ENCODE results near the gene PRRG4. TPM values are rescaled to one million over a fixed set of nuclear protein-coding genes. Genes with fewer than 3 reads are reported as not detected.
"Not testable (repeated sequence)": the region's sequence is repeated elsewhere in the genome, so short reads cannot be mapped to it uniquely, and the experiment has no call there.

PRRG4 gene
- polyA plus RNA-seq, 1 donor from 2014 or later = not detected

DNA sequence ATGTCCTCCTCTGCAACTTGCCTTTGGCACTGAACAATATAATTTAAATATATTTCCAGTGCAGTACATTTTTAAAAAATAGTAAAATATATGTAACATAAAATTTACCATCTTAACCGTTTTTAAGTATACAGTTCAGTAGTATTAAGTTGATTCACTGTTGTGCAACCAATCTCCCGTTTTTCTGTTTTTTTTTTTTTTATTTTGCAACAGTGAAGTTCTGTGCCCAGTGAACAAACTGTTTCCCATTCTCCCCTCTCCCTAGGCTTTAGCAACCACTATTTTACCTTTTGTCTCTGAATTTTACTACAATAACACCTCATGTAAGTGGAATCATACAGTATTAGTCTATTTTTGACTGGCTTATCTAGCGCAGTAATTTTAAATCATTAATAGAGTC, 13.8 kb downstream of the PRRG4 start:
- H3K9me3 Mint-ChIP-seq = peaks cover 1 to 6% (median 3%) of the 10 kb centered on the region in 3 donors
- H3K36me3 Mint-ChIP-seq = peaks cover 1% of the 10 kb centered on the region
- no peak overlapping the region for H3K4me3 Mint-ChIP-seq
- H3K4me1 Mint-ChIP-seq = peaks cover 0 to 2% (median 0%) of the 10 kb centered on the region in 3 donors
- H3K27me3 Mint-ChIP-seq = no peaks in the 10 kb centered on the region
- no peak overlapping the region for H3K27ac Mint-ChIP-seq

DNA sequence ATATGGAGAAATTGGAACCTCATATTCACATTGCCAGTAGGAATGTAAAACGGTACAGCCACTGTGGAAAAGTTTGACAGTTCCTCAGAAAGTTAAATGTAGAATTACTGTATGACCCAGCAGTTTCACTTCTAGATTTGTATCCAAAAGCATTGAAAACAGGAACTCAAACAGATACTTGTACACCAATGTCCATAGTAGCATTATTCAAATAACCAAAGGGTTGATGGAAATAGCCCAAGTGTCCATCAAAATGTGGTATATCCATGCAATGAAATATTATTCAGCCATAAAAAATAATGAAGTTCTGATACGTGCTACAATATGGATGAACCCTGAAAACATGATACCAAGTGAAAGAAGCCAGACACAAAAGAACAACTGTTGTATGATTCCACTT, 17.8 kb downstream of the PRRG4 start:
- Mint-ChIP-seq H3K9me3 (peaks cover 2 to 6% (median 3%) of the 10 kb centered on the region in 3 donors), H3K27ac (no peak overlapping the region), H3K4me1 (peaks cover 0 to 3% (median 2%) of the 10 kb centered on the region in 3 donors), H3K27me3 (no peaks in the 10 kb centered on the region), H3K36me3 (peaks cover 1% of the 10 kb centered on the region), H3K4me3 (no peak overlapping the region)

DNA sequence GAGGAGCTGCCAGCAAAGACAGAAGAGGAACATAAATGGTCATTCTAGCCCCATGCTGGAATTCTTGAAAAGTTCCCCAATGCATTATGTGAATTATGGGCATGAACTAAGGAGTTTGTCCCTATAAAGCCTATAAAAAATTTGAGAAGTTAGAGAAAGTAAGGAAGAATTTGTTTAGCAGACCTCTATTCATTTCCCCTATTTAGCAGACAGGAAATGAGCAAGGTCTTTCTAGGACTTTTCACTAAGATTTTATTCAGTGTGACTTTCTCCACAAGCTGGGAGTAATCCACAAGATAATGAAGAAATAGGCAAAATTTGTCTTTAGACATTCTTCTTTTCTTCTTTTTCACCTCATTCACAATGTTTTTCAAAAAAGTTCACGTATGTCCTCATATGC, 20.0 kb downstream of the PRRG4 start:
- Mint-ChIP-seq H3K36me3 (peaks cover 1% of the 10 kb centered on the region), H3K27me3 (no peaks in the 10 kb centered on the region), H3K27ac (no peak overlapping the region), H3K9me3 (peaks cover 3 to 6% (median 3%) of the 10 kb centered on the region in 3 donors), H3K4me1 (peaks cover 0 to 3% (median 2%) of the 10 kb centered on the region in 3 donors), H3K4me3 (no peak overlapping the region)

DNA sequence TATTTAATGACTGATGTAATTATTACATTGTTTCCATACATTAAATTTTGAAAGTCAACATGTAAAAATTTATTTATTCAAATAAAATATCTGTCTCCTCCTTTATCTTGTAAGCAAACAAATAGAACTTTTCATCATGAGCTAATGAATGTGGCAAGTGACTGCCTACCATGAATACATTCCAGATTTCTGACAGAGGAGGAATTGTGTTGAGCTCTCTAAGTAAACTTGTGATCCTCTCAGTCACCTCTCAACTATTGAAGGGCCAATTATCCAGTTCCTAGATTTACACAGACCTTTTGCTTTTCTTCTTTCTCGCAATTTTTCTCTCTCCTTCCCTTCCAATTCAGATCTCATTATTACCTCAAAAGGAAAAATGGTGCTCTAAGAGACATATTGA, 21.5 kb downstream of the PRRG4 start:
- Mint-ChIP-seq H3K4me1 (peaks cover 0 to 3% (median under 1%) of the 10 kb centered on the region in 3 donors), H3K27me3 (no peaks in the 10 kb centered on the region), H3K36me3 (no peaks in the 10 kb centered on the region), H3K4me3 (no peak overlapping the region), H3K27ac (no peak overlapping the region), H3K9me3 (peaks cover 3 to 6% (median 3%) of the 10 kb centered on the region in 3 donors)

DNA sequence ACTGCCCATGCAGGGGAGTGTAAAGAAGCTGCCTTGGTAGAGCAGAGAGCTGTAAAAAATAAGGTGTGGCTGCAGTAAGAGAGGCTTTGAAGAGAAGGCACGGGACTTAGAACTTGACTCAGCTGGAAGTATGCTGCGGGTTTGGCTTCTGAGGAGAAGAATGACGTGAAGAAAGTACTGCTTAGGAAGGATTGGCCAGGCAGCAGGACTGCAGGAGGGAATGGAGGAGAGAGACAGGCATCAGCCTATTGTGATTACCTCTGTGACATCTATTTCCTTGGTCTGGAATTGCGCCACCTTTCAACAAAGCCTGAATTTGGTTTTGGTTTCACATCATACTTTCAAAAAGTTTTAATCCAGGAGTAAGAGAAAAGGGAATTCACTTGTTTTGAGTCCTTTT, 22.5 kb downstream of the PRRG4 start:
- H3K9me3 Mint-ChIP-seq = peaks cover 2 to 6% (median 3%) of the 10 kb centered on the region in 3 donors
- no peak overlapping the region for H3K27ac Mint-ChIP-seq
- H3K27me3 Mint-ChIP-seq = no peaks in the 10 kb centered on the region
- peaks cover 0 to 3% (median 0%) of the 10 kb centered on the region in 3 donors for H3K4me1 Mint-ChIP-seq
- no peaks in the 10 kb centered on the region for H3K36me3 Mint-ChIP-seq
- no peak overlapping the region for H3K4me3 Mint-ChIP-seq

DNA sequence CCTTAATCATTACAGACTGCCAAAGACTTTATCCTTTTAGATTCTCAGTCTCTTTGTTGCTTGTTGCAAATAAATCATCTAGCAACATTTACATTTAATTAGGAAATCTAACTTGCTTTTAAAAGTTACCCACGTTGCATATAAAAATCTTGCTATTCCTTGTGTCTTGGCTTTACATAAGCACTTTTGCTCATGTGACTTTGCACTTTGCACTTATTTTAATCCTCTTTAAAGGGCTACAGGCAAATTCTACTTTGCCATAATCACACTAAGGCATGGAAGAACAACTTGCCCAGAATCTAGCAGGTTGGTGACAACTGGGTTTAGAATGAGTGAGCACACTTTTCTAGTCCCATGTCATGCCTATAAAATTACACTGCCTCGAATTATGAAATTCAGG, 25.9 kb downstream of the PRRG4 start:
- H3K36me3 Mint-ChIP-seq = no peaks in the 10 kb centered on the region
- no peak overlapping the region for H3K4me3 Mint-ChIP-seq
- H3K27ac Mint-ChIP-seq = no peak overlapping the region

DNA sequence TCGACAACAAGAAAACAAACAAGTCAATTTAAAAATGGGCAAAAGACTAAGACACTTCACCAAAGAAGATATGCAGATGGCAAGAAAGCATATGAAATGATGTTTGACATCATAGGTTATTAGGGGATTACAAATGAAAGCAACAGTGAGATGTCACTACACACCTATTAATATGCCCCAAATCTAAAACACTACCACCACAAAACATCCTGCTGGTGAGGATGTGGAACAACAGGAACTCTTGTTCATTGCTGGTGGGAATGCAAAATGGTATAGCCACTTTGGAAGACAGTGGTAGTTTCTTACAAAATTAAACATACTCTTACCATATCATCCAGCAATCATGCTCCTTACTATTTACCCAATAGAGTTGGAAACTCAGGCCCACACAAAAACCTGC, 29.0 kb downstream of the PRRG4 start:
- H3K4me1 Mint-ChIP-seq = no peaks in the 10 kb centered on the region
- no peaks in the 10 kb centered on the region for H3K36me3 Mint-ChIP-seq
- H3K9me3 Mint-ChIP-seq = peaks cover 0 to 1% (median 0%) of the 10 kb centered on the region in 3 donors
- no peak overlapping the region for H3K27ac Mint-ChIP-seq
- H3K27me3 Mint-ChIP-seq = peaks cover 5% of the 10 kb centered on the region
- no peak overlapping the region for H3K4me3 Mint-ChIP-seq

More for the DNA sequence above, 25.9 kb downstream of the PRRG4 start:
- Mint-ChIP-seq H3K9me3 (peaks cover 0 to 2% (median 0%) of the 10 kb centered on the region in 3 donors), H3K4me1 (no peaks in the 10 kb centered on the region), H3K27me3 (peaks cover 2% of the 10 kb centered on the region)

DNA sequence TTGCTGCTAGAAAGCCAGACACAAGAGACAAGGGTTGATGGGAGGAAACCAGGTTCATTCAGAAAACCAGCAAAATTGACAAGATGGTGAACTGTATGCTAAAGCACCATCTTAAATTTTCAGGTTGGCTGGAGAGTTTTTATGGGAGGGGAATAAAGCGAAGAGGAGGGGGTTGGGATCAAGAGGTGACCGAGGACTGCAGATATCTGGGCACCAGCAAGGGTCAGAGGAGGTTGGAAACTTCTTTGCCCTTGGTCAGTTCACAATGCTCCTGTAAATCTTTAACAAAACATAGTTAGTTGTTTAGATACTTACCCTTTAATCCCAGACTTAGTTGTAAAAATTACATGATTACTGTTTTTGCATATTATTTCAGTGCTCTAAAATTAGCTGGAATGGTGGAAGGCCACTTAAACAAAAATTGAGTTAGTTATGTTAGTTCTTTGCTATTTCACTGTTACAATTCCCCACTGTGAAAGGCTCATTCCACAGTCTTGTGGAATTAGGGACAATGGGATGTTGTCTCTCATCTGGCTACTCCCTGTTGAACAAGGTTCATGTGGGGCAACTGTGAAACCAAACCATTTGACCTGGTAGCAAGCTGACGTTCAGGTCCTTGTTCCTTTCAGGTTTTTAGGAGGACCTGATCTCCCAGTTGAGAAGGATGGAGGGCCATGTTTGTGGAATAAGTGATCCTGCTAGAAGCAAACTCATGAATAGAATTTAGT, 32.3 kb downstream of the PRRG4 start:
- H3K4me3 Mint-ChIP-seq = no peak overlapping the region
- no peak overlapping the region for H3K27ac Mint-ChIP-seq
- H3K36me3 Mint-ChIP-seq = peaks cover 2% of the 10 kb centered on the region
- peaks cover 0 to 1% (median 0%) of the 10 kb centered on the region in 3 donors for H3K9me3 Mint-ChIP-seq
- H3K27me3 Mint-ChIP-seq = peaks cover 7% of the 10 kb centered on the region
- no peaks in the 10 kb centered on the region for H3K4me1 Mint-ChIP-seq

DNA sequence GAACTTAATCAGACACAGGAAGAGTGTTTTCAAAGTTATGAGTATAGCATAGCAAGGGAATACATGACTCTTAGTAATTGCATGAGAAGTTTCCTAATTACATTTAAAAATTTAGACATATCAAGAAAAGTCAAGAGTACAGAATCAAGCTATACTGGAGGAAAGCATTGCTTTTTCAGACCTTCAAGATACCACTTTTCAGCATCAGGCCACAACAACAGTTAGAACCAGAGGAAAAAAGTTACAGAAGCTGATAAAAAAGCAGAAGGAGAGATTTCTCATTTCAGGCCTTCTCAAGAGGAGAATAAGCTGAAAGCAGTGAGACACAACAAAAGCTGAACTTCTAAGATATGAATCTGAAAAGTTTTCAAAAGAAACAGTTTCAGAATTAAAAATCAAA, 34.8 kb downstream of the PRRG4 start:
- no peak overlapping the region for H3K4me3 Mint-ChIP-seq
- peaks cover 0 to 6% (median 3%) of the 10 kb centered on the region in 3 donors for H3K9me3 Mint-ChIP-seq
- no peaks in the 10 kb centered on the region for H3K4me1 Mint-ChIP-seq
- H3K36me3 Mint-ChIP-seq = peaks cover 2% of the 10 kb centered on the region
- H3K27me3 Mint-ChIP-seq = peaks cover 7% of the 10 kb centered on the region
- no peak overlapping the region for H3K27ac Mint-ChIP-seq

DNA sequence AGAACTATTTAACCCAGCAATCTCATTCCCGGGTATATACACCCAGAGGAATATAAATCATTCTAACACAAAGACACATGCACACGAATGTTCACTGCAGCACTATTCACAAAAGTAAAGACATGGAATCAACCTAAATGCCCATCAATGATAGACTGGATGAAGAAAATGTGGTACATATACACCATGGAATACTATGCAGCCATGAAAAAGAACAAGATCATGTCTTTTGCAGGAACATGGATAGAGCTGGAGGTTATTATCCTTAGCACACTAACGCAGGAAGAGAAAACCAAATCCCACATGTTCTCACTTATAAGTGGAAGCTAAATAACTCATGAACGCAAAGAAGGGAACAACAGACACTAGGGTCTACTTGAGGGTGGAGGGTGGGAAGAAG, 39.0 kb downstream of the PRRG4 start:
- not testable (repeated sequence) for H3K4me3 Mint-ChIP-seq, H3K36me3 Mint-ChIP-seq, H3K4me1 Mint-ChIP-seq, H3K27me3 Mint-ChIP-seq, H3K27ac Mint-ChIP-seq, H3K9me3 Mint-ChIP-seq

DNA sequence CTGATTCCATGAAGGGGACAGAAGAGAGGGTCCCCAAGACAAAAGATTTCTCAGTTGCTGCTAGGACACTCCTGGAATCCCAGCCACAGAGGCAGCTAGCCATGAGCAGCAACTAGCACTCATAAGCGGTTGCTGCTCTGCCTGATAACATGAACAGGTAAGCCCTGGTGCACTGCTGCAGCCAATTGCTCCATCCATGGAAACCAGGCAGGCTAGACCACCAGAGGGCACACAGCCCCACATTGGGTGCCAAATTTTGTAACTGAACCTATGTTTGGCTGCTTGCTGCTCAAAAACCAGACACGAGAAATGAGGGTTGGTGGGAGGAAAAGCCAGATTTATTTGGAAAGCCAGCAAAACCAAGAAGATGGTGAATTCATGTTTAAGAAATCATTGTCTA, 40.9 kb downstream of the PRRG4 start:
- Mint-ChIP-seq H3K4me1 (no peaks in the 10 kb centered on the region), H3K27me3 (peaks cover 4% of the 10 kb centered on the region), H3K27ac (no peak overlapping the region), H3K4me3 (peak overlapping the region in 1 of 4 donors; percentile 9), H3K9me3 (peaks cover 3 to 10% (median 5%) of the 10 kb centered on the region in 3 donors), H3K36me3 (peaks cover 2% of the 10 kb centered on the region)

DNA sequence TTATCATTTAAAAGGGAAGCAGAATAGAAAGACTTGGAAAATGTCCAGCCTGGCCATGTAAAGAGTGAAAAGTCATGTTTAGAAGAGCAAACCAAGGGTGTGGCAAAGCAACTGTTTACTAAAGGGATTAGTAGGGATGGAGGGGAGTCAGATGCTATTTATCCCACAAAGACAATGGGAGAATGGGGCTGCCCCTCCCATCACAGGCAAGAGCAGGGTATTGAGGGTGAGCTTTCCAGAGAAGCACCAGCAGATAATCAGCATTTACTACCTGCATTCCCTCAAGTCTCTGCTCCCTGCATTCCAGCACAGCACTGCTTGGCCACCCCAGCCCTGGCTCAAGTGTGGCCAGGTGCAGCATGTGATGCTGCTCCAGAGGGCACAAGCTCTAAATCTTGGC, 44.4 kb downstream of the PRRG4 start:
- no peak overlapping the region for H3K27ac Mint-ChIP-seq
- H3K9me3 Mint-ChIP-seq = peaks cover 0 to 6% (median 5%) of the 10 kb centered on the region in 3 donors
- H3K27me3 Mint-ChIP-seq = peaks cover 2% of the 10 kb centered on the region
- peaks cover 0 to 1% (median 0%) of the 10 kb centered on the region in 3 donors for H3K4me1 Mint-ChIP-seq
- H3K36me3 Mint-ChIP-seq = no peaks in the 10 kb centered on the region
- no peak overlapping the region for H3K4me3 Mint-ChIP-seq

DNA sequence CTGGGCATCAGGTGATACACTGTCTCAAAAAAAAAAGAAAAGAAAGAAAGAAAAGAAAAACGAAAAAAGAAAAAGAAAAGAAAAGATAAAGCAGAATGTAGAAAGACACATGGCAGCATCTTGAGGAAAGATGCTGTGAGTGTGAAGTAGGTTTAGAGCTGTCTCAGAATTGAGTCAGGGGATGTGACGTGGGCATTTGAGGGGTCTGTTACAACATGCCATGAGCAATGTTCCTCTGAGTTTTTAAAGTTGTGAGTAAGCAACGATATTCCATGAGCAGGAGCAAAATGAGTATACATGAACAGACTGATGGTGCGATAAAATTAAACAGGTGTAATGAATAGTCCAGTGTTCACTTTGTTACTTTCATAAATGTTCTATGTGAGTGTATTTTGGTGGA, 51.6 kb downstream of the PRRG4 start:
- H3K4me3 Mint-ChIP-seq = no peak overlapping the region

DNA sequence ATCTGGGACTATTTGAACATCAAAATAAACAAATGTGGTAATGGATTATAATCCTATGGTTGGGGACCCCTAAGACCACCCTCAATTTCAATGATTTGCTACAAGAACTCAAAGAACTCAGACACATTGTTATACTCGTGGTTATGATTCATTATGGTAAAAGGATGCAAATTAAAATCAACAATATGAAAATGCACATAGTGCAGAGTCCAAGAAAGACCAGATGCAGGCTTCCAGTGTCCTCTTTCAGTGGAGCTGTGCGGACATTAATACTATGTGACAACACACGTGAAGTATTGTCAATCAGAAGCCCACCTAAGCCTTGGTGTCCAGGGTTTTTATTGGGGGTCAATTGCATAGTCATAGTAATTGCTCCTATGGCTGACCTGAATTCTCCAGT, 53.7 kb downstream of the PRRG4 start:
- H3K9me3 Mint-ChIP-seq = peaks cover 0 to 6% (median 1%) of the 10 kb centered on the region in 3 donors
- no peaks in the 10 kb centered on the region for H3K36me3 Mint-ChIP-seq
- H3K4me3 Mint-ChIP-seq = no peak overlapping the region
- H3K27me3 Mint-ChIP-seq = no peaks in the 10 kb centered on the region
- H3K4me1 Mint-ChIP-seq = peaks cover 0 to 1% (median 0%) of the 10 kb centered on the region in 3 donors
- no peak overlapping the region for H3K27ac Mint-ChIP-seq

More for the DNA sequence above, 51.6 kb downstream of the PRRG4 start:
- Mint-ChIP-seq H3K27me3 (no peaks in the 10 kb centered on the region), H3K9me3 (no peaks in the 10 kb centered on the region), H3K4me1 (peaks cover 0 to 1% (median 0%) of the 10 kb centered on the region in 3 donors), H3K36me3 (no peaks in the 10 kb centered on the region), H3K27ac (no peak overlapping the region)

DNA sequence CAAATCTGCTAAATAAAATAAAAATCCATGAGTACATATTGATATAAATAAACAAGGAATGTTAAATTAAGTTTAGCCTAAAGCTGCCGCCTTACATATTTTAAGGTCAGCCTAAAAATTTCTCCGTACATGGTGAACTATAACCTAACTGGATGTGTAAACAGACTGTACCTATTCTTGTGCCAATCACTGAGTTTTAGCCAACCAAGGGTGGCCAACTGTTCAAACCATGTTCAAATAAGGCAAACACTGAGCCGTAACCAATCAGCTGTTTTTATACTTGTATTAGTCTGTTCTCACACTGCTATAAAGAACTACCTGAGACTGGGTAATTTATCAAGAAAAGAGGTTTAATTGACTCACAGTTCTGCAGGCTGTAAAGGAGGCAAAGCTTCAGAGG, 54.3 kb downstream of the PRRG4 start:
- peaks cover 0 to 6% (median 1%) of the 10 kb centered on the region in 3 donors for H3K9me3 Mint-ChIP-seq
- H3K27ac Mint-ChIP-seq = no peak overlapping the region
- no peaks in the 10 kb centered on the region for H3K27me3 Mint-ChIP-seq
- no peaks in the 10 kb centered on the region for H3K36me3 Mint-ChIP-seq
- no peak overlapping the region for H3K4me3 Mint-ChIP-seq
- H3K4me1 Mint-ChIP-seq = no peaks in the 10 kb centered on the region

DNA sequence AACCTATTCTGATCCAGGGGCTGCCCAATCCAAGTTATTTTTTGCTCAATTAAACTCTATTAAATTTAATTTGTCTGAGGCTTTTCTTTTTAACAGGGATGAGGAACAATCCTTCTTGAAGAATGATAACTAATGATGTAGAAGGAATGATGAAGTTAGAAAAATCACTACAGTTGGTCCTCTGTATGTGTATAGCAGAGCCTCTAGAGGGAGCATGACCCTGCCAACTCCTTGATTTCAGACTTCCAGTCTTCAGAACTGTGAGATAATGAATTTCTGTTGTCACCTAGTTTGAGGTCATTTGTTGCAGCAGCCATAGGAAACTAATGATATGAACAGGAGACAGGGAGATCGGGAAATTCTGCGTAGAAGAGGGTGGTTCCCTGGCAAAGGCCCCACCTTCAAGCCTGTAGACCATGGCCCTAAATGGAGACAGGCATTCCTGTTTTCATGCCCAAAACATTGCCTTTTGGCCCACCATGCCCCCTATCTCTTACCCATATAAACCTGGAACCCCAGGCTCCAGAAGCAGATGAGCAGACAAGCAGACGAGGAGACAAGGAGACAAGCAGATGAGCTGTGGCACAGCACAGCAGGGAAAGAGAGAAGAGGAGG, 55.1 kb downstream of the PRRG4 start:
- Mint-ChIP-seq H3K36me3 (no peaks in the 10 kb centered on the region), H3K9me3 (peaks cover 0 to 6% (median 1%) of the 10 kb centered on the region in 3 donors), H3K4me3 (no peak overlapping the region), H3K27ac (no peak overlapping the region), H3K27me3 (no peaks in the 10 kb centered on the region), H3K4me1 (no peaks in the 10 kb centered on the region)
